NCI-H146 treated with DMSO at 0.1 percent for 48 hours (cell line): ENCODE measurements around the gene RLF.

Source experiments
- DNase-seq: peaks from one replicate; lab custom pipeline; 2025; ENCODE audit not compliant: unreplicated experiment; lab: John Stamatoyannopoulos, UW

RLF gene

GRCh38 chr1:40272653-40273213 is 111.5 kb downstream of the RLF start:
- no peak for DNase-seq

- no peak for DNase-seq
These were observed 112.5 kb downstream of the RLF start for GRCh38 chr1:40273547-40274166.

DNA sequence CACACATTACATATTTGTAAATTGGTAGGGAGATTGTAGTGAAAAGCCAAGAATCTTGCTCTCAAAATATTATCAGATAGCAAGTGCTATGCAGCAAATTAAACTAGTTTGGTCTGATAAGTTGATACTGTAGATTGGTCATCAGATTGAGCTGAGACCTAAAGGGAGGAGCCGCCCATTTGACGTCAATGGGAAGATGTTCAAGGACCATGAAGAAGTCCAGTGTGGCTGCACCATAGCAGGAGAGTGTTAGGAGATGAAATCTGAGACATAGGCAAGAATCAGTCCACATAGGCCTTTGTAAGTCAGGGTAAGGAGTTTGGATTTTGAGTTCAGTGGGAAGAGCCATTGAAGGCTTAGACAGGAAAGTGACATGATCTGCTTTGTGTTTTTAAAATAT is 113.1 kb downstream of the RLF start:
- DNase-seq: no peak

GRCh38 chr1:40276122-40276521 is 114.9 kb downstream of the RLF start:
- DNase-seq: no peak

DNA sequence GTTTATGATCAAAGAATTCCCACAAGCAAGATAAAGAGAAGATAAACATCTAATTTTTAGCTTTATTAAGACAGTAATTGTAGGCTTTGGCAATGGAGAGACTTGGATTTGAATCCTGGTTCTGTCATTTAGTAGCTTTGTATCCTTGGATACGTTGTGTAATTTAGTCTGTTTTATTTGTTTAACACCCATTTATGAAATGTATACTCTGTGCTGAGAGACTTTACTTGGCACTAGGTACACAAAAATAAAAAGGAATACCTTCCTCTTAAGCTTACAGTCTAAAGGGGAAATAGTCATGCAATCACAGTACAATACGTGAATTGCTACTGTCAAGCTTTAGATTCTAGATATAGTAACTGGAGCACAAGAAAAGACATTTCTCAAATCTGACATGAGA is 120.7 kb downstream of the RLF start:
- DNase-seq: peak; percentile 16
